Measurements from ENCODE around the gene TCF12. TPM values are rescaled to one million over a fixed set of nuclear protein-coding genes. Genes with fewer than 3 reads are reported as not detected.

Gene TCF12
- polyA plus RNA-seq, 4 donors = 15.4 to 62.0 (median 18.5) TPM

DNA sequence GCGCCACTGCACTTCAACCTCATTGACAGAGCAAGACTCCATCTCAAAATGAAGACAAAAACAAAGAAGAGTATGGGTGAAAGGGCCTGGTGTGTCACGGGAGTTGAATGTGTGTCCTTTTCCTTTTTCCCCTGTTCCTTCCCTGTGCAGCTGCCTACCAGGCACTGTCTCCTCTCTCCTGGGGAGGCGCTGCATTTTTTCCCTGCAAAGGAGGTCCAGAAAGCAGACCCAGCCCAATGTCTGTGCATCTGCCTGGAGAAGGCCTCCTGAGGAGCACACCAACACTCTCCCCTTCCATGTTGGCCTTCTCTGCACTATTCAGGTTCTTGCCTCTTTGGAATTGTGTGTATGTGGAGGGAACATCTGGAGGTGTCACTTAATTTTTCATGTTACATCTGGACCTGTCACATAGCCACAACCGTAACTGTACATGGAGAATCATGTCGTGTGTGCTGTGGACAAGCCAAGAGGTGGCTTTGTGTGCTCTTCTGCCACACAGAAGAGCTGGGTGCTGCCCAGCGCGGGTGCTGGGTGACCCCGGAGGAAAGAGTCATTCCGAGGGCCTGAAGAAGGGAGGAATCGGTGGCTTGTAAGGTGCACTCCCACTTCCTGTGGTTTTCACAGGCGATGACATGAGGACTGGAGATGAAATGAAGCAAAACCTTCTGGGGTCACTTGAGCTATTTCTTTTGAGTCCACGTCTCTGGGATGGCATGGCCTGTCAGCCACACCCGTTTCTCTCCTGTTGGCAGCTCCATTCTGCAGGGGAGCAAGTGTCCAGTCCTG is 411.3 kb downstream of the TCF12 start:
- peaks cover 2 to 42% (median 3%) of the 10 kb centered on the region in 3 donors for H3K4me1 ChIP-seq (ENCODE audit: control insufficient read depth in 3 of 3, insufficient read depth in 2 of 3, low read depth in 1 of 3, low read length in 2 of 3)
- DNase-seq (no peak), FAIRE-seq (no peak)
- H3K4me3 ChIP-seq (ENCODE audit: low read depth in 1 of 3, low read length in 3 of 3) = no peak overlapping the region
- H3K36me3 ChIP-seq (ENCODE audit: control insufficient read depth in 3 of 3, insufficient read depth in 2 of 3, low read depth in 1 of 3, low read length in 3 of 3) = no peaks in the 10 kb centered on the region
- no peaks in the 10 kb centered on the region for H3K27me3 ChIP-seq (ENCODE audit: control insufficient read depth in 3 of 3, insufficient read depth in 3 of 3, low read length in 3 of 3)
- no peak overlapping the region for H3K27ac ChIP-seq (ENCODE audit: low read depth in 1 of 3, low read length in 2 of 3)
- 81 to 91% (median 83%) methylated on average over 13 of the region's 13 CpGs for WGBS, 3 donors
- H3K9me3 ChIP-seq (ENCODE audit: control insufficient read depth in 2 of 2, insufficient read depth in 1 of 2, low read depth in 1 of 2, low read length in 1 of 2) = no peaks in the 10 kb centered on the region

DNA sequence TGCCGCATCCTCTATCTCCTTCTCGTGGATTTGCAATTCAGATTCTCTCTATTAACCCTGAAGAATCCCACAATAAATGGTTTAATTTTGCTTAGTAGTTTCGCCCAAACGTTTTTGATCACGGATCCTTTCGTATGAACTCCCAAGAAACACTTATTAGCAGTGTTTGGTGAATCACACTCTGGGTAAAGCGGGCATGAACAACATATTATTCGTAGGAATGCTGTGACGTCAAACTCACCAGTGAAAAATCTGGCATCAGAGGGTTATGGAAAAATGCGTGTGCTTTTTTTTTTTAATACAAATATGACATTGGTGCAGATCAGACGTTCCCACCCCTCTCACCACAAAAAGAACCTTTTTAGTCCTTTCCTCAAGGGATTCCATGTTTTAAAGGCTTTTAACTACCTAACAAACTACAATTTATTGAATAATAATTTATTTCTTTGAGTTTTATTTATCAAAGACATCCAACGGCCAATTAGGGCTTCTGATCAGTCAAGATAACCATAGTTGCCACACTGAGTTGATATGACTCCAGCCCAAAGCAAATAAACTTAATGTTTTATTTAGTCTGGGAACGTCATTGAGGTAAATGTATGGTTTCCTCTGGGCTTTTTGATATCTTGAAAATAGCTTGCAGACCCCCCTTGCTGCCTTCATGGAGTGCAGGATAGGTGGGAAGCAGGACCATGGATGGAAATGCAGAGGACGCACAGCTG is 412.3 kb downstream of the TCF12 start:
- H3K9me3 ChIP-seq (ENCODE audit: control insufficient read depth in 2 of 2, insufficient read depth in 1 of 2, low read depth in 1 of 2, low read length in 1 of 2) = no peaks in the 10 kb centered on the region
- 81 to 85% (median 82%) methylated on average over 14 of the region's 14 CpGs for WGBS, 3 donors
- no peaks in the 10 kb centered on the region for H3K27me3 ChIP-seq (ENCODE audit: control insufficient read depth in 3 of 3, insufficient read depth in 3 of 3, low read length in 3 of 3)

DNA sequence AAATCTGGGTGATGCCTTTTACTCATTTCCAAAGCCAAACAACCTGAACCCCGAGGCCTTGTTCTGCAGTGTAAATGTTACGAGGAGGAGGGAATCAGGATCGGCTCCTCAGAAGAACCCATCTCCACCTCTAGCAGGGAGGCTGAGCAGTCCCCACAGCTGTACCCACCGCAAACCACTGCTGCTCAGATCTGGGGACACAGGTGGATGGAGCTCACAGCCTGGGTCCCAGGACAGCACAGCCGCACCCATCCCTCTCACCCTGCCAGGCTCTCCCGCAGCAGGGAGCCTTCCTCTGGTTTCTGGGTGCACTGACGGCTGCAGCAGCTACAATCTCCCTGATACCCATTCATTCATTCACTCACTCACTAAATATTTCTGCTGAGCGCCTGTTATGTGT is 413.9 kb downstream of the TCF12 start:
- Histone ChIP-seq H3K4me3 (ENCODE audit: low read depth in 1 of 3, low read length in 3 of 3) (no peak overlapping the region), H3K4me1 (ENCODE audit: control insufficient read depth in 3 of 3, insufficient read depth in 2 of 3, low read depth in 1 of 3, low read length in 2 of 3) (peaks cover 0 to 31% (median 0%) of the 10 kb centered on the region in 3 donors), H3K27ac (ENCODE audit: low read depth in 1 of 3, low read length in 2 of 3) (no peak overlapping the region), H3K36me3 (ENCODE audit: control insufficient read depth in 3 of 3, insufficient read depth in 2 of 3, low read depth in 1 of 3, low read length in 3 of 3) (no peaks in the 10 kb centered on the region), H3K27me3 (ENCODE audit: control insufficient read depth in 3 of 3, insufficient read depth in 3 of 3, low read length in 3 of 3) (no peaks in the 10 kb centered on the region), H3K9me3 (ENCODE audit: control insufficient read depth in 2 of 2, insufficient read depth in 1 of 2, low read depth in 1 of 2, low read length in 1 of 2) (no peaks in the 10 kb centered on the region)
- 87 to 94% (median 87%) methylated on average over 8 of the region's 8 CpGs for WGBS, 3 donors
- DNase-seq = no peak
- no peak for FAIRE-seq

More for the DNA sequence above, 412.3 kb downstream of the TCF12 start:
- no peaks in the 10 kb centered on the region for H3K36me3 ChIP-seq (ENCODE audit: control insufficient read depth in 3 of 3, insufficient read depth in 2 of 3, low read depth in 1 of 3, low read length in 3 of 3)
- H3K4me1 ChIP-seq (ENCODE audit: control insufficient read depth in 3 of 3, insufficient read depth in 2 of 3, low read depth in 1 of 3, low read length in 2 of 3) = peaks cover 0 to 43% (median 3%) of the 10 kb centered on the region in 3 donors
- H3K4me3 ChIP-seq (ENCODE audit: low read depth in 1 of 3, low read length in 3 of 3) = no peak overlapping the region
- no peak for DNase-seq
- FAIRE-seq = no peak
- no peak overlapping the region for H3K27ac ChIP-seq (ENCODE audit: low read depth in 1 of 3, low read length in 2 of 3)

DNA sequence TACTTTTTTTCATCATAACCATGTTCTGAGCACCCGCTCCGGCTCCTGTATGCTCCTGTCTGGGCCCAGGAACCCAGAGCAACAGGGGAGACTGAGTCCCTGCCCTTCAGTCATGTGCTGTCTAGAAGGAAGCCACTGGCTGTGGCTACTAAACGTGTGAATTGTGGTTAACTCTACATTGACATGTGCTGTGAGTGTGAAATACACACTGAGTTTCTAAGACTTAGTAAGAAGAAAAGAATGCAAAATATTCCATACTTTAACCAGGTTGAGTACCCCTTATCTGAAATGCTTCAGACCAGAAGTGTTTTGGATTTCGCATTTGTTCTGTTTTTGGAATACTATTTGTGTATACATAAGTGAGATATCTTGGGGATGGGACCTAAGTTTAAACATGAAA is 415.0 kb downstream of the TCF12 start:
- no peaks in the 10 kb centered on the region for H3K27me3 ChIP-seq (ENCODE audit: control insufficient read depth in 3 of 3, insufficient read depth in 3 of 3, low read length in 3 of 3)
- no peak overlapping the region for H3K4me3 ChIP-seq (ENCODE audit: low read depth in 1 of 3, low read length in 3 of 3)
- DNase-seq (no peak), FAIRE-seq (no peak)
- no peaks in the 10 kb centered on the region for H3K36me3 ChIP-seq (ENCODE audit: control insufficient read depth in 3 of 3, insufficient read depth in 2 of 3, low read depth in 1 of 3, low read length in 3 of 3)
- WGBS, 3 donors = 85 to 88% (median 85%) methylated on average over 4 of the region's 4 CpGs
- H3K4me1 ChIP-seq (ENCODE audit: control insufficient read depth in 3 of 3, insufficient read depth in 2 of 3, low read depth in 1 of 3, low read length in 2 of 3) = peaks cover 0 to 27% (median 0%) of the 10 kb centered on the region in 3 donors
- H3K27ac ChIP-seq (ENCODE audit: low read depth in 1 of 3, low read length in 2 of 3) = no peak overlapping the region
- H3K9me3 ChIP-seq (ENCODE audit: control insufficient read depth in 2 of 2, insufficient read depth in 1 of 2, low read depth in 1 of 2, low read length in 1 of 2) = no peaks in the 10 kb centered on the region

DNA sequence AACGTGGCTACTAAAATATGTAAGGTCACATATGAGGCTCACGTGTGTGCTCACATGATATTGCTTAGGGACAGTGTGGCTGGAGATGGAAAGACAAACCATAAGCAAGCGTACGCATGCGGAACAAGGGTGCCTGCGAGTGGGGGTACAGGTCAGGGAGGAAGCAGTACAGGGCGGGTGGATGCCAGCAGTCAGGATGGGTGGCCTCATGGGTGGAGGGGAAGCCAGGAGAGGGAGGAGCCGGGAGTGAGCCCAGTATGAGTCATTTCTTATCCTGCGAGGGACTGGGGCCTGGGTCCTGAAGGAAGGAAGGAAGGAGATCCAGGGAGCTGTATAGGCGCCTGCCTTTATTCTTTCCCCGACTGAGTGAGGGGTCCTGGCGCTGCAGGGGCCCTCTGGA is 415.8 kb downstream of the TCF12 start:
- Histone ChIP-seq H3K4me3 (ENCODE audit: low read depth in 1 of 3, low read length in 3 of 3) (no peak overlapping the region), H3K36me3 (ENCODE audit: control insufficient read depth in 3 of 3, insufficient read depth in 2 of 3, low read depth in 1 of 3, low read length in 3 of 3) (no peaks in the 10 kb centered on the region), H3K9me3 (ENCODE audit: control insufficient read depth in 2 of 2, insufficient read depth in 1 of 2, low read depth in 1 of 2, low read length in 1 of 2) (no peaks in the 10 kb centered on the region), H3K27ac (ENCODE audit: low read depth in 1 of 3, low read length in 2 of 3) (no peak overlapping the region), H3K4me1 (ENCODE audit: control insufficient read depth in 3 of 3, insufficient read depth in 2 of 3, low read depth in 1 of 3, low read length in 2 of 3) (peaks cover 0 to 31% (median 0%) of the 10 kb centered on the region in 3 donors), H3K27me3 (ENCODE audit: control insufficient read depth in 3 of 3, insufficient read depth in 3 of 3, low read length in 3 of 3) (no peaks in the 10 kb centered on the region)
- peak in 1 of 2 donors; percentile 62 for DNase-seq
- FAIRE-seq = no peak
- WGBS, 3 donors = 61 to 73% (median 63%) methylated on average over 12 of the region's 12 CpGs

DNA sequence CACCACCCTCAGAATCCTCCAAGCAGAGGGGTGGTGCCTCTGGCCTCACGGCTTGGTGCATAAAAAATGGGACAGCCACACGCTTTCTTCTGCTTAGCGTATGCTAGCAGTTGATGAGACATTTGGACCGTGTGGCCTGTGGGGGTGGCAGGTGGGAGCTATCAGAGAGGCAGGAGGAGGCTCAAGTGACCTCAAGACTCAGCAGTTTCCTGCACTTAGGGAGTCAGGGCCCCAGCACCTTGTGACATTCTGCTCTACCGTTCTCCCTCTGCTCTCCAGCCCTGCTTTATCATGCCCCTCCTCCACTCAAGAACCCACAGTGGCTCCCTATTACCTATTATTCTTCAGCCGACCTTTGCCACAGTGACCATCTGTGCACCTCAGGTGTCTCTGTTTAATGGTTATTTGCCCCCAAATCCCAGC is 416.9 kb downstream of the TCF12 start:
- peak in 1 of 2 donors; percentile 59 for DNase-seq
- WGBS, 3 donors = 63 to 70% (median 65%) methylated on average over 6 of the region's 6 CpGs
- no peaks in the 10 kb centered on the region for H3K27me3 ChIP-seq (ENCODE audit: control insufficient read depth in 3 of 3, insufficient read depth in 3 of 3, low read length in 3 of 3)
- FAIRE-seq = no peak
- no peaks in the 10 kb centered on the region for H3K9me3 ChIP-seq (ENCODE audit: control insufficient read depth in 2 of 2, insufficient read depth in 1 of 2, low read depth in 1 of 2, low read length in 1 of 2)
- H3K36me3 ChIP-seq (ENCODE audit: control insufficient read depth in 3 of 3, insufficient read depth in 2 of 3, low read depth in 1 of 3, low read length in 3 of 3) = no peaks in the 10 kb centered on the region
- no peak overlapping the region for H3K4me3 ChIP-seq (ENCODE audit: low read depth in 1 of 3, low read length in 3 of 3)
- peaks cover 0 to 31% (median 0%) of the 10 kb centered on the region in 3 donors for H3K4me1 ChIP-seq (ENCODE audit: control insufficient read depth in 3 of 3, insufficient read depth in 2 of 3, low read depth in 1 of 3, low read length in 2 of 3)
- H3K27ac ChIP-seq (ENCODE audit: low read depth in 1 of 3, low read length in 2 of 3) = no peak overlapping the region

DNA sequence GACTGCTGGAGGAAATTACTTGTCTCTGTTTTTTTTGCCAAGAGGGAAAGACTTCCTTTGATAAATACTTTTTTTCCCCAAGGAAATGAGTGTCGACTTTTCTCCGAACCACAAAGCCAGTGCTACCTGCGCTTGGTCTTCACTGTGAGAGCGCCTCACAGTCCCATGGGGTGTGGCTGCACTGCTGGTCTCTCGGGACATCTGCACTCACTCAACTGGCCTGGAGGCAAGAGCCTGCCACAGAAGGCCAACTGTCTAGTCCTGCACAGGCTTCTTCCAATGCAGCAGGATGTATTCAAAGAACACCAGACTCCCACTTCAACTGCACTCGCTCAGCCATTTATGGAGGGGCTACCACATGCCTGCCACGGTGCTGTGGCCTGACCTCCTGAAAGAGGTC is 417.3 kb downstream of the TCF12 start:
- H3K36me3 ChIP-seq (ENCODE audit: control insufficient read depth in 3 of 3, insufficient read depth in 2 of 3, low read depth in 1 of 3, low read length in 3 of 3) = no peaks in the 10 kb centered on the region
- H3K4me3 ChIP-seq (ENCODE audit: low read depth in 1 of 3, low read length in 3 of 3) = no peak overlapping the region
- H3K27ac ChIP-seq (ENCODE audit: low read depth in 1 of 3, low read length in 2 of 3) = no peak overlapping the region
- H3K27me3 ChIP-seq (ENCODE audit: control insufficient read depth in 3 of 3, insufficient read depth in 3 of 3, low read length in 3 of 3) = no peaks in the 10 kb centered on the region
- FAIRE-seq (no peak), DNase-seq (no peak)
- peaks cover 0 to 31% (median under 1%) of the 10 kb centered on the region in 3 donors for H3K4me1 ChIP-seq (ENCODE audit: control insufficient read depth in 3 of 3, insufficient read depth in 2 of 3, low read depth in 1 of 3, low read length in 2 of 3)
- no peaks in the 10 kb centered on the region for H3K9me3 ChIP-seq (ENCODE audit: control insufficient read depth in 2 of 2, insufficient read depth in 1 of 2, low read depth in 1 of 2, low read length in 1 of 2)
- whole genome bisulfite sequencing, 3 donors = 62 to 69% (median 67%) methylated on average over 7 of the region's 7 CpGs

DNA sequence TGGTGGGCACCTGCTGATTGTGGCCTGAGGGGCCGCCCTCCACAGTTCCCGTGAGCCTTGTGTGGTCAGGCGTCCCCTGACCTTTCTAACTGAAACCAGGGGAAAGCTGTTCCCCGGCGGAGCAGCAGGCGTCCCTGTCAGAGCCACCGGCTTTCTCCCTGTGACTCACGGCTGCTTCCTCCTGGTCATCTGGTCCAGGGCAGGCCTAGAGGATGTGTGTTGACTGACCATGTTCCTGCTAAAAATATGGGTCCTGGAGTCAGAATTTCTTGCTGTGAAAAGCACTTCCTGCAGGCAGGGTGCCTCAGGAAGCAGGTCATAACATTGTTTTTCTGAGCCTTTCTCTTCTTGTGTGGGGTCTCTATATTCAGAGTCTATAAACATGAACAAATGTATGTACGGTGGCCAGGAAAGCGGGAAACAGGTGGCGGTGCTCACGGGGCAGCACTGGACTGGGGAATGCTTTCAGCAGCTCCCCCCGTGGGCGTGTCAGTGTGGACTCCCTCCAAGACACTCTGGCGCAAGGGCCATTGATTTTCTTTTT is 419.5 kb downstream of the TCF12 start:
- Histone ChIP-seq H3K27me3 (ENCODE audit: control insufficient read depth in 3 of 3, insufficient read depth in 3 of 3, low read length in 3 of 3) (peaks cover 0 to 2% (median 0%) of the 10 kb centered on the region in 3 donors), H3K4me3 (ENCODE audit: low read depth in 1 of 3, low read length in 3 of 3) (no peak overlapping the region), H3K9me3 (ENCODE audit: control insufficient read depth in 2 of 2, insufficient read depth in 1 of 2, low read depth in 1 of 2, low read length in 1 of 2) (no peaks in the 10 kb centered on the region), H3K27ac (ENCODE audit: low read depth in 1 of 3, low read length in 2 of 3) (no peak overlapping the region), H3K36me3 (ENCODE audit: control insufficient read depth in 3 of 3, insufficient read depth in 2 of 3, low read depth in 1 of 3, low read length in 3 of 3) (no peaks in the 10 kb centered on the region), H3K4me1 (ENCODE audit: control insufficient read depth in 3 of 3, insufficient read depth in 2 of 3, low read depth in 1 of 3, low read length in 2 of 3) (peaks cover 0 to 31% (median 3%) of the 10 kb centered on the region in 3 donors)
- WGBS, 3 donors = 51 to 59% (median 55%) methylated on average over 15 of the region's 15 CpGs
- DNase-seq = peak in 1 of 2 donors; percentile 41
- no peak for FAIRE-seq

Measured in small intestine (tissue), 7 donors.